Urinary bladder (tissue), 4 donors: ENCODE data around the gene SLC17A3. TPM values are rescaled to one million over a fixed set of nuclear protein-coding genes. Genes with fewer than 3 reads are reported as not detected.
A peak's percentile ranks its signal among the peaks of the same experiment; 100 is the strongest.

ENCODE experiments used
- DNase-seq: peaks from one replicate; pipeline ENCODE4 v3.0.0-alpha.2; 2015; ENCODE audit errors: extremely low spot score
- H3K27ac ChIP-seq: one replicate; pipeline ENCODE4 v1.5.1; 2013; ENCODE audit warnings: low read depth, mild to moderate bottlenecking, moderate library complexity
- H3K36me3 ChIP-seq: one replicate; pipeline ENCODE4 v1.6.1; 2013; ENCODE audit warnings: mild to moderate bottlenecking, moderate library complexity; ENCODE audit not compliant: insufficient read depth
- H3K4me1 ChIP-seq: one replicate; pipeline ENCODE4 v1.6.1; 2013; ENCODE audit warnings: mild to moderate bottlenecking, moderate library complexity; ENCODE audit not compliant: insufficient read depth
- H3K4me3 ChIP-seq: one replicate; pipeline ENCODE4 v1.5.1; 2013; ENCODE audit warnings: low read depth, low read length
- WGBS: extraction: QIAGEN DNeasy Blood & Tissue Kit; methylation state at CpG from one replicate; pipeline ENCODE4 v1.1.7; 2013; 5-methylcytosine and 5-hydroxymethylcytosine counted together
- polyA plus RNA-seq: library from polyadenylated mRNA; stranded (reverse); fragments of 200-250 nt; gene quantifications from one replicate; pipeline ENCODE4 v1.2.3, GENCODE V29; 2013
- total RNA-seq: library from RNA; depleted of rRNA; stranded (reverse); fragments of >200 nt; gene quantifications from one replicate; pipeline ENCODE4 v1.2.3, GENCODE V29; 2014
- donor health status: healthy with polysubstance abuse.
- donor health status: healthy.

Gene SLC17A3
- total and polyA plus RNA-seq, 2 donors: not detected

- Histone ChIP-seq H3K4me3 (no peak overlapping the region), H3K36me3 (no peaks in the 10 kb centered on the region), H3K27ac (no peak overlapping the region), H3K4me1 (no peaks in the 10 kb centered on the region)
- WGBS: 93% methylated on average over 1 of the region's 1 CpG
- DNase-seq: no peak
Measured at GRCh38 chr6:25842526-25842925, 31.5 kb downstream of the SLC17A3 start.

DNA sequence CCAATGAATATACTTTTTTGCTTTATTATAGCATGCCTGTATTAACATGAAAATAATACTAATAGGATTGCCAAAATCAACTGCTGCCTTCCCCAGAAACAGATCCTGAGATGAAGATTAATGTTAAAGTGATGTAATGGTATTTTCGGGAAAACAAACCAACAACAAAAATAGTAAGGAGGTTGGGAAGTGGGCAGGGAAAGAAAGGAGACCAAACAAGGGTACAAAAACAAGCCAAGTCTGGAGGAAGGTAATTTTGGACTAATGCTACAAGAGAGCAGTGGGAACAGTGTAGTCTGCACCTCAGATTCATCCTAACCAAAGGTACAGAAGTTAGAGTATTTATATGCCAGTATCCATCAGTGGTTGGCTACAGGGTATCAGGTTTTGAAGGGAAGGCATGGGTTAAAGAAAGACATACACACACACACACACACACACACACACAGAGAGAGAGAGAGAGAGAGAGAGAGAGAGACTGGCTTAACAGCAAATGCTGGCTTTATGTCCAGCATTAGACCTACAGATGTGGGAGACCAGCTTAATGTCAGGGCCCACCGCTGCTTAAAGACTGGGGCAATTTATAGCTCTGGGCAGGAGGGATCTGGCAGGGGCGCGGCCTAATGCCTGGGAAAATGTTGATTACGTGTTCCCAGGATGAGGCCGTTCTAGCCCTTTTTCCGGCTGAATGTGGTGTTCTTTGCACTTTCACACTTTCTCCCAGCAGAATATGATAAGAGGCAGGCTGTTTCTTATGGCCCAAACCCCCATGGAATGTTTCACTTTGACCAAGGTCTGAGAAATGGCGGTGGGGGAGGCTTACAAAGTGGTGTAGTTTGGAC, 38.4 kb downstream of the SLC17A3 start:
- Histone ChIP-seq H3K27ac (no peak overlapping the region), H3K4me1 (no peaks in the 10 kb centered on the region), H3K36me3 (no peaks in the 10 kb centered on the region), H3K4me3 (no peak overlapping the region)
- 36% methylated on average over 8 of the region's 8 CpGs for WGBS
- no peak for DNase-seq

GRCh38 chr6:25834950-25835349, 39.1 kb downstream of the SLC17A3 start:
- Histone ChIP-seq H3K27ac (no peak overlapping the region), H3K4me1 (no peaks in the 10 kb centered on the region), H3K4me3 (no peak overlapping the region), H3K36me3 (no peaks in the 10 kb centered on the region)
- 66% methylated on average over 1 of the region's 1 CpG for WGBS
- DNase-seq: peak; percentile 10

DNA sequence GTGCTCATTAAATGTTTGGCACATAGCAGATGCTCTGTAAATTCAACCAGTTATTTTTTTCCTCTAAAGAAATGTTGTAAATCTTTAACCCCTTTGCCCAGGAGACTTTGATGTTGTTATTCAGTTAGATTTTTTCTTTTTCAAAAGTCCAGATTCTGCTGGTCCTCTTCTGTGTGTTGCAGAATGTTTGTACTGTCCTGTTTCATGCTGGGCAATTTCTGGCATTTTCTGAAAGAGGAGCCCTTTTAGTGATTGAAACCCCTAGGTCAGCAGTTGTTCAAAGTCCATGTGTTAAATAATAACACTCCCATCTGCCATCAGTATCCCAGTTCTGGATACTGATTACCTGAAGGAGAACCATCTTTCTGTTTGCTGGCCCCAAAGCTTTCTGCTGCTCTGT, 40.9 kb downstream of the SLC17A3 start:
- H3K36me3 ChIP-seq: no peaks in the 10 kb centered on the region
- no peak overlapping the region for H3K4me3 ChIP-seq
- DNase-seq: no peak
- H3K27ac ChIP-seq: no peak overlapping the region
- H3K4me1 ChIP-seq: no peaks in the 10 kb centered on the region

DNA sequence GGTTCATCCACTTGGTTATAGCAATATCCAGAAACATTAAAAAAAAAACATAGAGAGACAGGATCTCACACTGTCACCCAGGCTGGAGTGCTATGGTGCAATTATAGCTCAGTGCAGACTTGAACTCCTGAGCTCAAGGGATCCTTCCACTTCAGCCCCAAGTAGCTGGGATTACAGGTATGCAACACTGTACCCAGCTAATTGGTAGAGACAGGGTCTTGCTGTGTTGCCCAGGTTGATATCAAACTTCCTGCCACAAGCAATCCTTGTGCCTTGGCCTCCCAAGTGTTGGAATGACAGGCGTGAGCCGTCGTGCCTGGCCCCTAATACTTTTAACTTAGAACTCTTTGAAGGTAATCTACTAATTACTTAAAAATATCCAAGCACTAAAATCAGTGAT, 41.4 kb downstream of the SLC17A3 start:
- WGBS: 81% methylated on average over 3 of the region's 3 CpGs
- no peak overlapping the region for H3K4me3 ChIP-seq
- H3K4me1 ChIP-seq: no peaks in the 10 kb centered on the region
- H3K36me3 ChIP-seq: no peaks in the 10 kb centered on the region
- no peak overlapping the region for H3K27ac ChIP-seq
- DNase-seq: no peak

DNA sequence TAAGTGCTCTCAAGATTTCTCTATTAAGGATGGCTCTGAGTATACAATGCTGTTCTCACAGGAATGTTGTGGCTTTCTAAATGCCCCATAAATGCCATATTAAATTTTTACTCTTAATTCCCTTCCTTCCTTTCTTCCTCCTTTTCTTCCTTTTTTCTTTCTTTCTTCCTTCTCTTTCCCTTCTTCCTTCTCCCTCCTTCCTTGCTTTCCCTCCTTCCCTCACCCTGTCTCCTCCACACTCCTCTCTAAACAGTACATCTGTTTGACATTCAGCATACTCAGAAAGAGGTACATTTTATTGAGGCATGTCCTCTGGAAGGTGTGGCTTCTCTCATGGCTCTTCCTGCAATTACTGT, 41.8 kb downstream of the SLC17A3 start:
- H3K27ac ChIP-seq: no peak overlapping the region
- DNase-seq: no peak
- H3K36me3 ChIP-seq: no peaks in the 10 kb centered on the region
- H3K4me1 ChIP-seq: no peaks in the 10 kb centered on the region
- no peak overlapping the region for H3K4me3 ChIP-seq

DNA sequence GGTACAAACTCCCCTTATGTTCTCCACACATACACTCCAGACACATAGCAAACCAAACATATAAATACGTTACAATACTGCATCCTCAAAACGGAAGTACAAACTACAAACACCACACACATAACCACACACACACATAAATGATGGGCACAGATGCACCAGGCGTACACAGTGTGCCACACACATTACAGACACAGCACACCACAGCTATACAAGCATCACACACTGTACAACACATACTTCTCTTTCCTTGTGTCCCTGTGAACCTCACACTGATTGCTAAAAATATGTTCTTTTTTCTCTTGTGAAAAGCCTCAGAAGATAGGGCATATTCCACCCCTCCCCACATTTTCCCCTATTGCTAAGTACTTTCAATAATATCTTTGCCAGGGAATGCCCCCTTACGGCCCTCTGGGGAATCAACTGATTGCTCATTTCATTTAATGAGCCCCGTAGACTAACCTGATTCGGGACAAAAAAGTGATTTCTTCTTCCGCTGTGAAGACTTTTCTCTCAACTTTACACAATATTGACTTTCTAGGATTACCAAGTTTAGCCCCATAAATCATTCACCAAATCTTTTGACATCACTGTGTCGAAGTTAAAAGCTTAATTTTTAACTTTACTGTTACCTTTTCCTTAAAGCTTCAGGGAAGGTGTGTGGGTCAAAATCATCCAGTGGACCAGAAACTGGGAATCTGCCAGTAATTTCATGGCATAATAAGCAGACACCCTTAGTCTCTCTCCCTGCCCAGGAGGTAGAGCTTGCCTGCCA, 42.3 kb downstream of the SLC17A3 start, which contains the start of gene SLC17A1:
SLC17A1 (minus strand) TSS at position 521 of the 775 bp plus-strand sequence. CDS start 1,495 bp downstream, outside the sequence.
- 54% methylated on average over 8 of the region's 8 CpGs for WGBS
- no peak within 1 kb of the TSS for H3K4me3 ChIP-seq
- no peak within 1 kb of the TSS for H3K27ac ChIP-seq
- H3K4me1 ChIP-seq: no peaks in the 10 kb centered on the region
- no peaks in the 10 kb centered on the region for H3K36me3 ChIP-seq
- DNase-seq: no peak

DNA sequence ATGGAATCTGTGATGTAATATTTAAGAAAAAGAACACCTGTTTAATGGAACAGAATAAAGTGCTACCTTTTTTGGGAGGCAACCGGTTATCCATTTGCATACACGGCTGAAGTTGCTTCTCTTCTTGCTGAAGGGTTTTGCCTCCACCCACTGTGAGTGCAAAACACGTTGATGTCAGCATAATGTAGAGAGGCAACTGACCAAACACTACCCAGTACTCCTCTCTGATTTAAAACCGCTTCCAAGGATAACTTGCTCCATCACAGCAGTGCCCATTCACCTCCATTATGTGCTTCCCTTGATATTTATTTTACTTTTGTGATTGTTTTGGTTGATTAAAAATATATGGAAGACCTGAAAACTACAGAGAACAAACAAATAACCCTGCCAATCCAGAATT, 43.6 kb downstream of the SLC17A3 start:
- 72% methylated on average over 4 of the region's 4 CpGs for WGBS
- Histone ChIP-seq H3K27ac (no peak overlapping the region), H3K4me1 (no peaks in the 10 kb centered on the region), H3K36me3 (no peaks in the 10 kb centered on the region), H3K4me3 (no peak overlapping the region)
- no peak for DNase-seq

- H3K36me3 ChIP-seq: no peaks in the 10 kb centered on the region
- H3K27ac ChIP-seq: no peak overlapping the region
- no peaks in the 10 kb centered on the region for H3K4me1 ChIP-seq
- no peak overlapping the region for H3K4me3 ChIP-seq
- no peak for DNase-seq
- WGBS: 91% methylated on average over 1 of the region's 1 CpG
Measured at GRCh38 chr6:25829375-25829774, 44.7 kb downstream of the SLC17A3 start.

GRCh38 chr6:25821341-25821740, 52.7 kb downstream of the SLC17A3 start:
- Histone ChIP-seq H3K4me1 (no peaks in the 10 kb centered on the region), H3K27ac (no peak overlapping the region), H3K36me3 (no peaks in the 10 kb centered on the region), H3K4me3 (no peak overlapping the region)
- DNase-seq: no peak

DNA sequence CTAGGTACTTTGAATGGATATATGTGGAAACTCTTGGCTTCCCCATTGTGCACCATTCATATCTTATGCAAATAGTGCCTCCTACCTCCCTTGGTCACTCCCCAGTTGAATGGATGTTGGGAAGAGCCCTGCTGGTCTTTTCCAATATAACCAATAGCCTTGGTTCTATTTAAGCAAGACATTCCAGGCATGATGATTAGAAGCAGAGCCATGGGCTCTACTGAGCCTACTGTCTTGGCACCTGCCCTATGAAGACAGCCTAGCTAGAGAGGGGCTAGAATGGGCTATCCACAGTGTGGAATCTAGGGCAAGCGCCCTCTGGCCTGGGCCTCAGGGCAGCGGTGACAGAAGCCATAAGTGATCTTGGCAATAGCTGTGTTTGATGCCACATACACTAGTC, 57.8 kb downstream of the SLC17A3 start:
- WGBS: 93% methylated on average over 2 of the region's 2 CpGs
- no peak for DNase-seq

GRCh38 chr6:25815194-25815593, 58.8 kb downstream of the SLC17A3 start:
- Histone ChIP-seq H3K36me3 (no peaks in the 10 kb centered on the region), H3K4me1 (no peaks in the 10 kb centered on the region), H3K4me3 (no peak overlapping the region), H3K27ac (no peak overlapping the region)
- WGBS: 52% methylated on average over 3 of the region's 3 CpGs
- DNase-seq: no peak

More for the DNA sequence above, 57.8 kb downstream of the SLC17A3 start:
- Histone ChIP-seq H3K4me1 (no peaks in the 10 kb centered on the region), H3K27ac (no peak overlapping the region), H3K36me3 (no peaks in the 10 kb centered on the region), H3K4me3 (no peak overlapping the region)

DNA sequence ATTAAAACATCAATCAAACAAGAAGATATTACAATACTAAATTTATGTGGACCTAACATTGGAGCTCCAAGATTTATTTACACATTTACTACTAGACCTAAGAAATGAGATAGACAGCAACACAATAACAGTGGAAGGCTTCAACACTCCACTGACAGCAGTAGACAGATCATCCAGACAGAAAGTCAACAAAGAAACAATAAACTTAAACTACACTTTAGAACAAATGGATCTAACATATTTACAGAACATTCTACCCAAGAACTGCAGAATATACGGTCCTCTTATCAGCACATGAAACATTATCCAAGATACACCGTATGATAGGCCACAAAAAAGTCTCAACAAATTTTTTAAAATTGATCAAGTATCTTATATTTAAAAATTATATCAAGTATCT, 69.2 kb downstream of the SLC17A3 start:
- Histone ChIP-seq H3K4me1 (no peaks in the 10 kb centered on the region), H3K36me3 (no peaks in the 10 kb centered on the region), H3K27ac (no peak overlapping the region), H3K4me3 (no peak overlapping the region)
- WGBS: 70% methylated on average over 2 of the region's 2 CpGs
- DNase-seq: no peak

DNA sequence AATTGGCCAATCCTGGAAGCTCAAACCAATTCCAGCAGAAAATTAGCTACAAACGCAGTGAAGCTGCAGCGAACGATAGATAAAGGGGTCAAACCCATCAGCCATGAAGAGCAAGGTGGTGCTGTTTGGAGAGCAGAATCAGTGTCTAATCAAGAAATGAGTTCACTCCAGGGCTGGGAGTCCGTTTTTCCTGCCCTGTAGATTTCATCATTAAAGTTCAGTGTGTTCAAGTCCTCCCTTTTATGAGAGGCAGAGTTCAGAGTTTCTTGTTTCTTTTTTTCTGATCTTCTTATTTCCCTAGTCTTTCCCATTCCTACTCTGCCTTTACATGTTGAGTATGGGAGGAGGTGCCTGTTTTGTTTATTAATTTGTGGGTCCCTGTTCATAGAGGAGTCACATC, 72.6 kb downstream of the SLC17A3 start:
- WGBS: 71% methylated on average over 4 of the region's 4 CpGs
- H3K4me1 ChIP-seq: no peaks in the 10 kb centered on the region
- no peak overlapping the region for H3K27ac ChIP-seq
- DNase-seq: no peak
- no peaks in the 10 kb centered on the region for H3K36me3 ChIP-seq
- H3K4me3 ChIP-seq: no peak overlapping the region
